Middle frontal gyrus (tissue), 1 donor: ENCODE measurements around the gene NCOA3.

ENCODE experiments used
- DNase-seq: peaks from one replicate; pipeline ENCODE4 v3.0.0-alpha.2; 2015; ENCODE audit warnings: low spot score; ENCODE audit errors: extremely low spot score

NCOA3 gene

DNA sequence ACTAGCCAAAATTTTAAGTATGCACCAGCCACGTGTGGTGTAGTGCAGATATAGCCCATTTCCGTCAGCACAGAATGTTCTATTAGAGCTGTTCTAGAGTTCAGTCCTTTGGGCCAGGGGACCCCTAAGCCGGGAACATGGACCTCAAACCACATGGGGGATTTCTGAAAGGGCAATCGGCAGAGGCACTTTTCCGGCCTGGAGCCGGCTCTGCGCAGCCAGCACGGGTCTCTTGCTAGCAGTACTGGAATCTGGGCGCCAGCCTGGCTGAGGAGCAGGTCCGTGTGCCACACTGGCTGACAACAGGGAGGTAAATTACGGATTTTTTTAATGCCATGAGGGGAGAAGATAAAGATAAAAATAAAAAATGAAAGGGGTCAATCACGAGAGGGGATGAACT is 163.1 kb downstream of the NCOA3 start:
- DNase-seq = no peak

DNA sequence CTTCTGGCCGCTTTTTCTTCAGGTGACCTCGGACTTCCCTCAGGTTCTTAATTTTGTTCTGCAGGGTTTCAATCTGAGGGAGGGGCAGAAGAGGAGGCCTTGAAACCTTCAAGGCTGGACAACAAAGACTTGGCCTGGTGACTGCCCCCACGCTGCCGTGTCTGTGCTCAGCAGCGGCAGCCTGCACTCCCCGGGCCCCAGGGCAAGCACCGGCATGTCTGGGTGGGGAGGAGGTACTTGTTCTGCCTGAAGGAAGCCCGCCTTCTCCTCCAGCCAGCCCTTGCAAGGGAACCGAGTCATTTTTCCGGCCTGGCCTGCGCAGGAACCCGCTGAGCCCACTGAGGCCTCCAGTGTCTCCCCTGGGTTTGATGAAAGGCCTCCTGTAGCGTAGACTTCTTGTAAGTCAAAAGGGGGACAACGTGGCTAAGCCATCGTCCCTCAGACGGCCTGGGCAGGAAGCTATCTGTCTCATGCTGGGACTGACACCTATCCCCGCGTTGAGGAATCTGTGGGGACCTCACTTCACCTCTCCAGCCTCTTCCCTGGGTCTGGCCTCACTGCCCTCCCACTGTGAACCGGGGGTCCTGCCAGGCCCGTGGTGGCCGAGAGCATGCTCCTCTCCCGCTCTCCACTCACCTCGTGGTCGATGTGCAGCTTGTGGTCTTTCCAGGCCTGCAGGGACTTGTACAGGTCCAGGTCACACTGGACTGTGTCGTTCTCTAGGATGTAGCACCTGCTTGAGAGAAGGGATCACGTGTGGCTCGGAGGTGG is 163.7 kb downstream of the NCOA3 start:
- no peak for DNase-seq

DNA sequence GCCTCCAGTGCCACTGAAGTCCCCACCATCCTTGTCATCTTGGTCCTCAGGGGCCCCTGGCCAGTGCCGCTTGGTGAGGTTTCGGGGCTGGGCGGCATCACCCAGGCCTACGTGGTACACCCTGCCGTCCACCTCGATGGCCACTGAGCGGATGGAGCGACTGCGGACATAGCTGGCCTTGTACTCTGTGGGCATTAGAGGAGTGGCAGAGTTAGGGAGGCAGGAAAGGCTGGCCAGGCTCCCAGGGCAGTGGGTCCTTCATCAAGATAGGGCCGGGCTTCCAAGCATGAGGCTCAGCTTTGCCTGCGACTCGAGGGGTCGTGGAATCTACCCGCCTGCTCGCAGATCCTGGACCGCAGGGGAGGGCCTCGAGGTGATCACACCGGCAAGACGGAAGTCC is 164.6 kb downstream of the NCOA3 start:
- no peak for DNase-seq

DNA sequence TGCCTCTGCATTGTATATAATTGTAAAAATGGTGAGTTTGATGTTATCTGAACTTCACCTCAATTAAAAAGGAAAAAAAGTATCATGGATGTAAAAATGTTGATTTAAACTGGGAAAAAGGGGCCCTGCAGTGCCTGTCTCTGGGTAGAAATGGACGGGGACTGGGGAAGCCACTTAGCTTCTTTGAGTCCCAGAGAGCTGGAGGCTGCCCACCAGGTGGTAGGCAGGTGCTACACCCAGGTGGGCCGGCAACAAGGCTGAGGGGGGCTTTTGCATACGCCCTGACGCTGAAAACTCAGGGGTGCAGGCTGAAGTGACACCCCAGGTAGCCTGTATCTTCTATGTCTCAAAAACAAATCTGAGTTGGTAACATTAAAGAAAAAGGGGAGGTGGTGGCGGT is 165.4 kb downstream of the NCOA3 start:
- no peak for DNase-seq

DNA sequence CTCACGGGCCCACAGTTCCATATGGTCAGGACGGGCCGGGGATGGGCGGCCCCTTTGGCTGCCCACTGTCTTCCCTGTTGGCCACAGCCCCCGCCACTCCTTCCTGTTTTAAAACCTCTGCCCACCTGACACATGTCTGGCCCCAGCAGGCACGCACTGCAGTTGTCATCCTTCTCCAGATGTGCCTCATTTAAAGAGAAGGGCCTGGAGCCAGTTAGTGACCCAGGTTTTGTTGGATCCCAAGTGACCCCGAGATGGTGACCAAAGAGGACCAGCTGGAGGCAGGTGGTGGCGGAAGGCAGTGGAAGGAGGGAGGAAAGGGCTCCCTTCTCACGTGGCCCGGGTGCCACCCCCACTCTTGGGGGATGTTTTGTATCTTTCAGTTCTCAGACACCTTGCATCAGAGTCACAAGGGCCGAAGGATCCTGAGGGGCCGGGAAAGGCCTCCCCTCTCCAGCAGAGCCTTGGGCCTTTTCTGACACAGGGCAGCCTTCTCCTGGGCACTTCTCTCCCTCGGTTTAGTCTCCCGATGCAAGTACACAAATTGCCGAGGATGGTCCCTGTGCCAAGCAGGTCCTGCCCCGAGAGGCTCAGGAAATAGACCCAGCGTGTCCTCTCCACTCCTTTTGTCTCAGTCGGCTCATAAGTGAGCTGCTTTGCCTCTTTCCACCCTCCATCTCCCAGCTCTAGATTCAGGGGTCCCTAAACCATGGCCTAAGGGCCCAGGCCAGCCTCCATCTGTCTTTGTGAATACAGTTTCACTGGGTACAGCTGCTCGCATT is 166.0 kb downstream of the NCOA3 start:
- no peak for DNase-seq

DNA sequence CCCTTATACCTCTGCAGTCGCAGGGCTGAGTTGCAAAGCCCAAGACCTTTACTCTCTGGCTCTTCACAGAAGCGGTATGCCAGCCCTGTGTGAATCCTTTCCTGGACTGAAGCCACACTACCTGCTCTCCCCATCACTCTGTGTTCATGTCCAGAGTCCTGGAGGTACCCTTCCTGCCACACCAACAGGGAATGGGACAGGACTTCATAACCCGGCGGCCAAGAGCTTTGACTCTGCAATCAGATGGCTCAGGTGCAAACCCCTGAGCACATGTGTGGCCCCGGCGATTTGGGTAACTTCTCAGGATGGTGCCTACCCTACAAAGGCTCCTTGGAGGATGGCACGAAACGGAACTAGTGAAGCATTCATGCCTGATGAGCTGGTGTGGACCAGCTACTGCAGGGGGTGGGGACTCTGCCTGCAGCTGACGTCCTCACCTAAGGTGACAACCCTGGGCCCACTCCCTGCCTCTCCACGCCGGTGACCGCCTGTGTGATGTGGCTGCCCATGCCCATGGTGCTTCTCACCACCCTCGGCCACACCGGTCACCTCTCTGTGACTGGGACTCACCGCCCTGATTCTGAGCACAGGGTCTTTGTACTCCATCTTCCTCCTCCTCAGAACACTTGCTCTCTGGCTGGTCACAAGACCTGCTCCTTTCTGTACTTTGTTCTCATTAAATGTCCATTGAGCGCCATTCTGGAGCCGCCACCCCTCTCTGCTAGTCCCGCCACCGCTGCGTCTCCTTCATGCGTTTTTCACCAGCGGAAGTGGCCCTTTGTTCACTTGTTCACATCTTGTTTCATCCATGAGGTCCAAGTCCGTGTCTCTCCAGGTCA is 166.8 kb downstream of the NCOA3 start:
- DNase-seq = no peak

DNA sequence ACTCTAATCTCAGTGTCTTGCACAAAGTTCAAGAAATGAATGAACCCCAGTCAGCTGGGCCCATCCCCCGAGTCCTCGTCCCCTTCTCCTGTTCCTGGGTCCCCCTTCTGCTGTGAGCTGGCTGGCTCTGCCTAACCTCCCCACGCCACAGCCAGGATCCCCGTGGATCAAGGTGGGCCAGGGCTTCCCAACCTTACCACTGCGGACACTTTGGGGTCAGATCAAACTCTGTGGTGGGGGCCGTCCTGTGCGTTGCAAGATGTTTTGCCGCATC is 167.4 kb downstream of the NCOA3 start:
- no peak for DNase-seq

DNA sequence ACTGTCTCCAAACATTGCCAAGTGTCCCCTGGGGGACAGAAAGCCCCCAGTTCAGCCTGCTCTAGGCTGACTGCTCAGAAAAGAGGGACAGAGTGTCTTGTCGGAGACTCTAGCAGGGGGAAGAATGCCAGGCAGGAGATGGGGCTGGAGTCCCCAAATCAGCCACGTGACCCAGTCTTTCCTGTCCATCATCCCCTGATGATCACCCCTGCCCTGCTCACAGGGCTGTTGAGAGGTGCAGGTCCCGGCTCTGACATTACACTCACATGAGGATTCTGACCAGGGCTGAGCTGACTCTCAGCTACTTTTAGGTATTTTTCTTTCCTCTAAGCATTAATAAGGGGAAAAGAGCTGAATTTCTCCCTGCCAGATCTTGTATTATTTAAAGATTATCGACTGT is 167.8 kb downstream of the NCOA3 start:
- no peak for DNase-seq

DNA sequence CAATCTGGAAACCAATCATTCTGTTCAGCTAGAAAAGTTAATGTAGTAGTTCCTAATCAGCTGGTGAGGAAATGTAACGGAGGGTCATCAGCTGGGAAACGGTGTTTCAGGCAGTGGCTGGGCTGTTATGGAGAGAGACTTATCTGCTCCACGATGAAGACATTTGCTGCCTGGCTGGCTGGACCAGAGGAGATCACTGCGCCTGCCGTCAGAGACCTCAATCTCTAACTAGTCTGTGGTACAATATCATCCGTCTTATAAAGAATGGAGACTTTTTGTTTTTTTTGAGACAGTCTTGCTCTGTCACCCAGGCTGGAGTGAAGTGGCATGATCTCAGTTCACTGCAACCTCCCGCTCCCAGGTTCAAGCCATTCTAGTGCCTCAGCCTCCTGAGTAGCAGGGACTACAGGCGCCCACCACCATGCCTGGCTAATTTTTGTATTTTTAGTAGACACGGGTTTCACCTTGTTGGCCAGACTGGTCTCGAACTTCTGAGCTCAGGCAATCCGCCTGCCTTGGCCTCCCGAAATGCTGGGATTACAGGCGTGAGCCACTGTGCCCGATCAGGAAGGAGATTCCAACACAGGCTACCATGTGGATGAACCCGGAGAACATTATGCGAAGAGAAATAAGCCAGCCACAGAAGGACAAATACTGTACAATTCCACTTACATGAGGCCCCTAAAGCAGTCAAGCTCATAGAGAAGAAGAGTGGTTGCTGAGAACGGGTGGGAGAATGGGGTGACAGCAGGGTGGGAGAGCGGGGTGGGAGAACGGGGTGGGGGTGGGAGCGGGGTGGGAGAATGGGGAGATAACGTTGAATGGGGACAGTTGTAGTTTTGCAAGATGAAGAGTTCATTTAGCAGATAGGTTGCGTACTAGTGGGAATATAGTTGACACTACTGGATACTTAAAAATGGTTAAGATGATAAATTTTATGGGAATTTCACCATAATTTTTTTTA is 168.5 kb downstream of the NCOA3 start:
- DNase-seq = no peak

DNA sequence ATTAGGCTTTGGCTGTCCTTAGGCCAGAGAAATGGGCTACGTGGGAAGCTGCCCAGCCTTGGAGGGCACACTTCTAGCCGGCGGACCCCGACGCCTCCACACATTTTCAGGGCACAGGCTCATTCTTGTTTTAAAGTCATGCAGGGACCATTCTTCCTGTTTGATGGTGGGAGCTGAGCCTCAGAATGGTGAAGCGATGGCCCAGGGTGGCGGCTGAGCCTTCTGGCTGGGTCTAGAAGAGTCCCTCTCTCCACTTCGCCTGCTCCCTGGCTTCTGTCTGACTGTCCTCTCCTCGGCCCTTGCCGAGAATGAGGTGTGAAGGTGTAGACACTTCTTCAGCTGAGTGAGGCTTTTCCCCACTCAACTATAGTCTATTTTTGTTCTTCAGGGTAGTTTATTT is 169.2 kb downstream of the NCOA3 start:
- DNase-seq = no peak

DNA sequence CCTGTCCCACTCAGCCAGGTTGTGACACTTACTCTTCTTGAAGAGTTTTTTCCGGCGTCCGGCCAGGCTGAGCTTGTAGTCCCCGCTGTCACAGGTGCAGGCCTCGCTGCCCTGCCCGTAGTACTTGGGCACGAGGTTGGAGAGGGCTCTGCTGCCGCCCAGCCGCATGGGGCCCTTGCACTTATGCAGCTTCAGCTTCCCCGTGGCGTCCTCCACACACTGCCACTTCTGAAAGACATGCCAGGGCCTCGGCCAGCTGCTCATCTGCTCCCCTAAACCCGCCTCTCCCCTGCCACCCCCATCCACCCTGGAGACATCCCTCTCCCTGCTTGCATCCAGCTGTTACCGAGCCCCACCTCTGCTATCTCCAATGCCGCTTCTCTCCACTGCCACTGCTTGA is 170.5 kb downstream of the NCOA3 start:
- no peak for DNase-seq

DNA sequence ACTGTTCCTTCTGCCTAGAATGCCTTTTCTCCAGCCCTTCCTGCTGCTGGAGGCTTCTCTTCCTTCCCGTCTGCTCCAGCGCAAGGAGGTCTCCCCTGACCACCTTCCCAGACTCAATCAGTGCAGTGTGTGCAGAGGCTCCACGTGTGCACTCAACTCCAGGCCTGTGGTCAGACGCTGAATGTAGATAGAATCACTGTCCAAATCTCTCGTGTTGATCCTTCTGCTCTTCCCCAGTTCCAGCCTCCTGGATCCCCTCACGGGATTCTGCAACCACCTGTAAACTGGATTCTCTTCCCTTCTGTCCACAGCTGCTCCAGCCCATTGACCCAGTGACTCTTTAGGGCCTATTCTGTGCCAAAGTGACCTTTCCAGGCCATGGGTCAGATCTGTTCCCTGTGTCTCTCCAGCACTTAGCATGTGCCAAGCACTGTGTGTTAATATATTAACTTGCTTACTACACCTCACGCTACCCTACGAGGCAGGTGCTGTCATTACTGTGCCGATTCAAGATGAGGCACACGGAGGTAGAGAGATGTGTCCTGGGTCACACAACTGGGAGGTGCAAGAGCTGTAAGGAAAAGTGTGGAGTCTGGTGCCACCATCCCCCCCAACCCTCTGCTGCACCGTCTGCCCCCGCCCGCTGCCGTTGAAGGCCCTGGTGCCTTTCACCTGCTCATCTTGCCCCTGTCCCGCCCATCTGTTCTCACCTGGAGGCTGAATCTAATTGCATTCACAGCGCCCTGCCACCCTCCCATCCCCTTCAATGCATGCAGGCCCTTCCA is 171.4 kb downstream of the NCOA3 start:
- DNase-seq = no peak

DNA sequence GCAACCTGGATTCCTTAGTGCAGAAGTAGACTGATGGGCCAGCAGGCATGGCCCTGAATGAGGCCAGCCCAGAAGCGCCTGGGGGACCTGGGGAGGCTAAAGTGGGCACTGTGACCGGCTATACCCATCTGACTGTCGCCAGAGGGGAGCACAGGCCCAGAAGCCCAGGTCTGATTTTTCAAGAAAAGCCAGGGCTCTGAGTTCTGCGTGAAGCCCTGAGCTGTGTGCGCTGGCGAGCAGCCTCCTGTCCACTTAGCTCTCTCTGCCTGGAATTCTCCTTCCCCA is 171.9 kb downstream of the NCOA3 start:
- DNase-seq = no peak

DNA sequence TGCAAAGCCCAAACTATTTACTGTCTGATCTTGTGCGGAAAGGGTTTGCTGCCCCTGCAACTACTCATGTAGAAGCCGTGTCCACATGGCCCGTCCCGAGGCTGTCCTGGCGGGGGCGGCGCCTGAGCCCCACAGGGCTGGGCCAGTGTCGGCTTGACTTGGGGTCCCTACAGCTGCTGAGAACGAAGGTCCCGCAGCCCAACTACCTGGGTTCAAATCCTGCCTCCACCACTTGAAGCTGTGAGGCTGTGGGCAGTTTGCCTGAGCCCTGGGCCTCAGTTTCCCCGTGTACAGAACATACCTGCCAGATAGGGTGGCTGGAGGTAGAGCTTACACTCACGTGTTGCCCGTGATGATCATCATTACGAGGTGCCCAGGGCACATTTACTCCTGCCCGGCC is 172.5 kb downstream of the NCOA3 start:
- DNase-seq = no peak

DNA sequence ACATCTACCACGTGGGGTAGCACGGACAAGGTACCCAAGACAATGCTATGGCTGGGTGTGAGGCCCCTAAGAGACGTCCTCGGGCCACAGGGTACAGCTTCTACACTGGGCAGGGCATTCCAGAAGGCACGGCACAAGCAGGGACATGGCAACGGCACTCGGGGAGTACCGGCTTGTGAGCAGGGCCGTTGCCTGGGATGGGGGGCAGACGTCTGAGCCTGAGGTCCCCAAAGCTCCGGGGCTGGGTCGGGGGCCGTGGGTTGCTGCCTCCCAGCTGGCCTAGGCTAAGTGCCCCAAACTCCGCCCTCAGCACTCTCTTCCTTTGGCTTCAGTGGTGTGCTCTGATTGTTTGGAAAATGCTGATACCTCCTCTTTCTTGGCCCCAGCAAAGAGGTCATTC is 173.0 kb downstream of the NCOA3 start:
- no peak for DNase-seq

DNA sequence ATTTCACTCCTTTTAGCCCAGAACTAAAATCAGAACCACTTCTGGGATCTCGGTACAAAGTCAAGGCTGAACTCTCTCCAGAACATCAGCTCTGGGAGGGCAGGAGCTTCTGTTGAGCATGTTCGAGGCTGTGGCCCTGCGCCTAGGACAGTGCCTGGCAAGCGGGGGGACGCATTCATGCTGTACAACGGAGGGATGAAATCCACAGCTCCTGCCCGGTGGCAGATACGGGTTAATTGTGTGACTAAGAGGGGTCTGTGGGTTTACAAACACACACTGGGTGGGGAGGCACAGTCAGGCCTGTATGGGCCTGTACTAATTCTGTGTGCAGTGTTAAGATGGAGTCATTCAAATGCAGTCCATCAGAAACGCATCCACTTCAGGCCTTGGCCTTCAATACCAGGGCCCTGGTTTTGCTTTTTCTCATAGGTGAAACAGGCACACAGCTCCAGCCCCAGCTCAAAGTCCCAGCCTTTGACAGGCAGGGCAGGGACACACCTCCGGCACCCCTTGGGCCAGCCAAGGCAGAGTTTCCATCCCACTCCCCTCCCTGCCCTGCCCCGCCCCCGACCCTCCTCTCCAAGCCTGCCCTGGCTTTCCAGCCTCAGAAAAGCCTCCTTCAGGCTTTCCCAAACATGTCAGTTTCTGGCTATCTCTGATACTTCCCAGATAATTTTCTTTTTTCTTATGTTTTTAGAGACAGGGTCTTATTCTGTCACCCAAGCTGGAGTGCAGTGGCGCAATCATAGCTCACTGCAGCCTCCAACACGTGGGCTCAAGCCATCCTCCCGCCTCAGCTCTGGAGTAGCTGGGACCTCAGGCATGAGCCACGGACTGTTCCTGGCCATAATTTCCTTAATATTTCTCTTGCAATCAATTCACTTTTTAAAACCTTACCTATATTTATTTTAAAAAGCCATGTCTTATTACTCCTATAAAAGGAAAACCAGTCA is 173.8 kb downstream of the NCOA3 start:
- no peak for DNase-seq

DNA sequence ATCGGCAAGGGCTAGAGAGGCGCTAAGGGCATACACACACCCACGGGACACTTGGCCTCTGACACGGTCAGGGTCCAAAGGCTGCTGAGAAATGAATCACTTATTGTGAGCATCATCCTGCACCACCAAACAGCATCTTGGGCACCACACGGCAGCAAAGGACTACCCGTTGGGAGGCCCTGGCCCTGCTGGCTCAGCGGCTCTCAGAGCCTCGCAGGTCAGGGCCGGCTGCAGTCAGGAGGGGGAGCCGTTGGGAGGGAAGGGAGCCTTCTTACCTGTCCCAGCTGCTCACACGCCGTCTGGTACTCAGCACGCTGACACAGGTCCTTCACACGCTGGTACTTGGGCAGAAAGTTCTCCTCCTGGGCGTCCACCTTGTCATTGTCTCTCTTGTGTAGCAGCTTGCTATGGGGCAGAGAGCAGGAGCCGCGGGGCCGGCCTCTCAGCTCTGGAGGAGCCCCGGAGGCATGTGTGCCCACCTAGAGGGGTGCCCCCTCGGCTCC is 174.6 kb downstream of the NCOA3 start:
- no peak for DNase-seq

DNA sequence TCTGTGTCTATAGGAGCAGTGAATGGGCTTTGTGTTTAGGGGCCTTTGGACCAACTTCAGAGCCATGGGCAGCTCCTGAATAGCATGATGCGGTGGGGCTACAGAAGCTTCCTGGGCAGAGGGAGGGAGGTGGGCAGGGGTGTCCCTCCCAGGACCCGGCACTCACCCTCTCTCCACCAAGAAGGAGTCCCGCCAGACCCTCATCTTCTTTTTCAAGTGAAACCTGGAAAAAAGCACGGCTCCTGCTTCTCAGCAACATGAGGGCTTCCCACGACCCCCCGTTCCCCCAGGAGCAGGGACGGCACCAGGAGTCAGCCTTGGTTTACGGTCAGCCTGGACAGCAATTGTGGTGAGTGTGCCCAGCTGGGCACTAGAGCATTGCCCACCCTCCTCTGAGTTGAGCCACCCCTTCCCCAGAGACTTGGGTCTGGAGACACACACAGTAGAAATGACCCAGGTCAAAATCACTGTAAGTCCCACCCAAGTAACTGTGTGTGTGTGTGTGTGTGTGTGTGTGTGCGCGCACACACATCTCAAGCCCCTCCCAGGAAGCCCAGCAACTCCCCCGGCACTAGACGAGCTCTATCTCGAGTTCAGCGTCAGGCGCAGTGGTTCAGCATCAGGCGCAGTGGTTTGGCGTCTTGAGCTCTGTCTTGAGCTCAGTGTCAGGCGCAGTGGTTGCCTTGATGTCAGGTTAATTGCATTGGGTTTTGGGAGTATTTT is 175.4 kb downstream of the NCOA3 start:
- DNase-seq = no peak
